HepG2 (cell line): ENCODE results near the gene NTMT1. TPM values are rescaled to one million over a fixed set of nuclear protein-coding genes. Genes with fewer than 3 reads are reported as not detected.
"Not testable (repeated sequence)": the region's sequence is repeated elsewhere in the genome, so short reads cannot be mapped to it uniquely, and the experiment has no call there.

ENCODE experiments used
- ATAC-seq: fragments of 200-7000 bp; cut with Tn5 transposase; 3 replicates; pipeline ENCODE4 v1.9.1; 2020; ENCODE audit warnings: mild to moderate bottlenecking, moderate library complexity
- BruUV-seq: library from RNA; stranded (reverse); fragments of 400-500 nt; replicated peaks from 2 replicates; lab custom pipeline; 2021; lab: Mats Ljungman, UMichigan
- CTCF ChIA-PET: fragments of 300-600 bp; formaldehyde crosslinking; extraction: SDS; loops from one replicate; lab custom pipeline; 2021; ENCODE audit warnings: low total read pairs, inconsistent platforms, low intra/inter-chr PET ratio; lab: Yijun Ruan, JAX
- POLR2A ChIA-PET: fragments of 350-600 bp; sonication (Branson Sonifier 250); formaldehyde crosslinking; loops from one replicate; lab custom pipeline; 2020; ENCODE audit warnings: antibody characterized with exemption, inconsistent platforms; lab: Yijun Ruan, JAX
- DNase-seq: peaks from one replicate; pipeline ENCODE4 v3.0.0-alpha.2; 2015; ENCODE audit warnings: low spot score
- FAIRE-seq: peaks from 3 replicates; lab custom pipeline; 2011; peaks lifted over from hg19 to GRCh38; lab: Jason Lieb, UNC
- H2AFZ ChIP-seq: one replicate; pipeline ENCODE4 v1.6.1; 2011; ENCODE audit warnings: low read length, inconsistent platforms
- H3K27ac ChIP-seq: fragments of 300-600 bp; 3 replicates; pipeline ENCODE4 v1.8.0; 2011; ENCODE audit warnings: mixed run types, mild to moderate bottlenecking, mixed read lengths, low read length, inconsistent platforms; ENCODE audit not compliant: insufficient read depth; ENCODE audit errors: extremely low read length
- H3K27me3 ChIP-seq, 2 experiments: fragments of 200-600 bp in 1 of 2; 2 replicates in 1 of 2; 3 replicates in 1 of 2; pipeline versions ENCODE4 v1.6.0 to v1.8.0; 2011; ENCODE audit warnings: low read length in 2 of 2, mild to moderate bottlenecking in 2 of 2, moderate library complexity in 2 of 2, inconsistent platforms in 1 of 2; ENCODE audit not compliant: insufficient read depth in 2 of 2, control insufficient read depth in 1 of 2
- H3K36me3 ChIP-seq, 2 experiments: fragments of 200-600 bp in 1 of 2; replicated peaks in 1 of 2; 2 replicates in 1 of 2; 3 replicates in 1 of 2; pipeline versions ENCODE4 v1.5.1 to v1.8.0; 2011; ENCODE audit warnings: low read length in 2 of 2, inconsistent platforms in 1 of 2; ENCODE audit not compliant: insufficient read depth in 2 of 2, control insufficient read depth in 1 of 2
- H3K4me1 ChIP-seq: 2 replicates; pipeline ENCODE4 v1.5.1; 2012; ENCODE audit warnings: low read length, inconsistent platforms; ENCODE audit not compliant: insufficient read depth
- H3K4me2 ChIP-seq: 2 replicates; pipeline ENCODE4 v1.6.0; 2011; ENCODE audit warnings: low read depth, low read length, inconsistent platforms
- H3K4me3 ChIP-seq, 3 experiments: fragments of 200-600 bp in 1 of 3; sonication (generic), shearing (Covaris generic) in 1 of 3; replicated peaks in 1 of 3; 2 replicates each; pipeline ENCODE4 v1.5.1; 2011 to 2016; ENCODE audit warnings: low read length in 3 of 3, inconsistent platforms in 2 of 3, low read depth in 2 of 3, mild to moderate bottlenecking in 2 of 3, control low read depth in 1 of 3, mixed read lengths in 1 of 3; ENCODE audit not compliant: insufficient read depth in 1 of 3
- H3K79me2 ChIP-seq: one replicate; pipeline ENCODE4 v1.6.1; 2011; ENCODE audit warnings: low read length, inconsistent platforms; ENCODE audit not compliant: insufficient read depth
- H3K9ac ChIP-seq: 2 replicates; pipeline ENCODE4 v1.6.0; 2011; ENCODE audit warnings: mild to moderate bottlenecking, low read depth, low read length, inconsistent platforms; ENCODE audit not compliant: insufficient read depth
- H3K9me3 ChIP-seq: 2 replicates; pipeline ENCODE4 v1.5.1; 2012; ENCODE audit warnings: mild to moderate bottlenecking, low read length
- H4K20me1 ChIP-seq: 2 replicates; pipeline ENCODE4 v1.6.0; 2011; ENCODE audit warnings: inconsistent platforms, mild to moderate bottlenecking, low read length, moderate library complexity; ENCODE audit not compliant: insufficient read depth
- MLLT10 ChIP-seq: sonication (generic); formaldehyde crosslinking; IDR thresholded peaks from 2 replicates; pipeline ENCODE4 v1.4.0; 2020; ENCODE audit warnings: missing genetic modification reagents
- MTF1 ChIP-seq: sonication (generic); formaldehyde crosslinking; IDR thresholded peaks from 2 replicates; pipeline ENCODE4 v1.5.0; 2020; ENCODE audit warnings: missing genetic modification reagents
- MTF2 ChIP-seq: sonication (generic); formaldehyde crosslinking; IDR thresholded peaks from 2 replicates; pipeline ENCODE4 v1.5.0; 2020; ENCODE audit warnings: missing genetic modification reagents, borderline replicate concordance
- SETDB1 ChIP-seq: sonication (generic); formaldehyde crosslinking; IDR thresholded peaks from 2 replicates; pipeline ENCODE4 v1.5.1; 2020; ENCODE audit warnings: missing genetic modification reagents, mild to moderate bottlenecking, borderline replicate concordance
- TAF15 ChIP-seq: fragments of 200-400 bp; formaldehyde crosslinking; IDR thresholded peaks from one replicate; pipeline ENCODE4 v1.6.1; 2018; ENCODE audit warnings: mild to moderate bottlenecking, low read depth, low read length; ENCODE audit not compliant: poor library complexity, severe bottlenecking
- ZNF136 ChIP-seq: sonication (generic); formaldehyde crosslinking; IDR thresholded peaks from 2 replicates; pipeline ENCODE4 v1.8.1; 2022; ENCODE audit warnings: low read depth, mild to moderate bottlenecking, moderate library complexity, missing genetic modification reagents
- ZNF460 ChIP-seq: sonication (generic); formaldehyde crosslinking; IDR thresholded peaks from 2 replicates; pipeline ENCODE4 v1.5.1; 2020; ENCODE audit warnings: missing genetic modification reagents, mild to moderate bottlenecking, borderline replicate concordance
- ZNF75D ChIP-seq: sonication (generic); formaldehyde crosslinking; IDR thresholded peaks from 2 replicates; pipeline ENCODE4 v1.8.1; 2023; ENCODE audit warnings: missing genetic modification reagents, mild to moderate bottlenecking, borderline replicate concordance
- WGBS: methylation state at CpG from one replicate; pipeline ENCODE4 v1.1.6; 2017; ENCODE audit warnings: low lambda C conversion rate; 5-methylcytosine and 5-hydroxymethylcytosine counted together
- in situ Hi-C: cut with HindIII; loops from 2 replicates; pipeline ENCODE4 v1.10.0; 2017; ENCODE audit warnings: low pct_unique_long_range_greater_than_20kb; ENCODE audit not compliant: extremely low pct_ligation_motif_present
- intact Hi-C: fragments of 100-400 bp; cut with micrococcal nuclease; formaldehyde crosslinking; loops from one replicate; pipeline ENCODE4 v1.10.0; 2022; ENCODE audit not compliant: unreplicated experiment
- polyA plus RNA-seq, 8 experiments: library from polyadenylated mRNA; depleted of rRNA in 3 of 8; stranded (reverse) in 7 of 8; unstranded in 1 of 8; fragments of >200 nt; fragmentation: Illumina TruSeq in 4 of 8; extraction: Trizol in 4 of 8; gene quantifications; 2 replicates each; pipeline versions ENCODE4 v1.2.1 to v1.2.3, GENCODE V29; 2011 to 2016; ENCODE audit warnings: low read depth in 4 of 8, missing spikeins in 1 of 8, mixed read lengths in 1 of 8; ENCODE audit not compliant: insufficient read depth in 1 of 8
- total RNA-seq, 5 experiments: library from RNA; depleted of rRNA; stranded (reverse); fragments of >200 nt; fragmentation: Illumina TruSeq; extraction: Trizol; gene quantifications; 2 replicates each; pipeline ENCODE4 v1.2.3, GENCODE V29; 2016; ENCODE audit warnings: low read depth in 1 of 5
- TF ChIP-seq, protein P1 (sequence below), 2 experiments: fragments of 450-650 bp in 1 of 2; sonication (generic) in 1 of 2; formaldehyde crosslinking in 1 of 2; IDR thresholded peaks; 2 replicates each; pipeline versions ENCODE4 v1.6.1 to v1.8.0; 2016 to 2022; ENCODE audit warnings: antibody characterized with exemption in 1 of 2, mild to moderate bottlenecking in 1 of 2, missing genetic modification reagents in 1 of 2
- TF ChIP-seq, protein P2 (sequence below): sonication (generic); formaldehyde crosslinking; IDR thresholded peaks from 2 replicates; pipeline ENCODE4 v1.4.0; 2020; ENCODE audit warnings: missing genetic modification reagents

The NTMT1 gene
- total and polyA plus RNA-seq, 2 of the 13 experiments (the other 11 are each of a cell fraction or from before 2014, with no cell fraction given): 49.1 to 53.8 TPM

DNA sequence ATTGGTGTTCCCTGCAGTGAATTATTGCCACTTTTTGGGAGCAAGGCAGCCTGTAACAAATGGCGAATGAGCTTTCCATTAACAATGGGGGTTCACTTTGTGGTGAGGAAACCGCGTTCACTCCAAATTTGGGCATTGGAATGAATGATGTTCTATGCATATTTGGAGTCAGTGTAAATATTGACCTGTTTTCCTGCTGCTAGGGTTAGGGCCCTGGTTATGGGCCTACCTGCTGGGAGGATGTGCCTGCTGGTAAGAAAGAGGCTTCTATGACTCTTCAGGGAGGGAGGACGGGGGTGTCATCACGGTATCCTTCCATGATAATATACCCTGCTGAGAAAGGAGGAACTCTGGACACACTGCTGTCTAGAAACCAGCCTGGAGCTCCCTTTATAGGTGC lies 34.0 kb upstream of the NTMT1 start (continued):
- TF ChIP-seq, protein P1, sequence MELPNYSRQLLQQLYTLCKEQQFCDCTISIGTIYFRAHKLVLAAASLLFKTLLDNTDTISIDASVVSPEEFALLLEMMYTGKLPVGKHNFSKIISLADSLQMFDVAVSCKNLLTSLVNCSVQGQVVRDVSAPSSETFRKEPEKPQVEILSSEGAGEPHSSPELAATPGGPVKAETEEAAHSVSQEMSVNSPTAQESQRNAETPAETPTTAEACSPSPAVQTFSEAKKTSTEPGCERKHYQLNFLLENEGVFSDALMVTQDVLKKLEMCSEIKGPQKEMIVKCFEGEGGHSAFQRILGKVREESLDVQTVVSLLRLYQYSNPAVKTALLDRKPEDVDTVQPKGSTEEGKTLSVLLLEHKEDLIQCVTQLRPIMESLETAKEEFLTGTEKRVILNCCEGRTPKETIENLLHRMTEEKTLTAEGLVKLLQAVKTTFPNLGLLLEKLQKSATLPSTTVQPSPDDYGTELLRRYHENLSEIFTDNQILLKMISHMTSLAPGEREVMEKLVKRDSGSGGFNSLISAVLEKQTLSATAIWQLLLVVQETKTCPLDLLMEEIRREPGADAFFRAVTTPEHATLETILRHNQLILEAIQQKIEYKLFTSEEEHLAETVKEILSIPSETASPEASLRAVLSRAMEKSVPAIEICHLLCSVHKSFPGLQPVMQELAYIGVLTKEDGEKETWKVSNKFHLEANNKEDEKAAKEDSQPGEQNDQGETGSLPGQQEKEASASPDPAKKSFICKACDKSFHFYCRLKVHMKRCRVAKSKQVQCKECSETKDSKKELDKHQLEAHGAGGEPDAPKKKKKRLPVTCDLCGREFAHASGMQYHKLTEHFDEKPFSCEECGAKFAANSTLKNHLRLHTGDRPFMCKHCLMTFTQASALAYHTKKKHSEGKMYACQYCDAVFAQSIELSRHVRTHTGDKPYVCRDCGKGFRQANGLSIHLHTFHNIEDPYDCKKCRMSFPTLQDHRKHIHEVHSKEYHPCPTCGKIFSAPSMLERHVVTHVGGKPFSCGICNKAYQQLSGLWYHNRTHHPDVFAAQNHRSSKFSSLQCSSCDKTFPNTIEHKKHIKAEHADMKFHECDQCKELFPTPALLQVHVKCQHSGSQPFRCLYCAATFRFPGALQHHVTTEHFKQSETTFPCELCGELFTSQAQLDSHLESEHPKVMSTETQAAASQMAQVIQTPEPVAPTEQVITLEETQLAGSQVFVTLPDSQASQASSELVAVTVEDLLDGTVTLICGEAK (IDR thresholded peaks at IDR 0.05): no peak
- TF ChIP-seq, protein P1 (CRISPR knock-in tag; IDR thresholded peaks at IDR 0.05): no peak
- TF ChIP-seq MTF1 (no peak), MTF2 (CRISPR knock-in tag) (no peak), SETDB1 (CRISPR knock-in tag) (no peak), TAF15 (no peak), ZNF460 (CRISPR knock-in tag) (no peak), ZNF75D (CRISPR knock-in tag) (no peak), ZNF136 (CRISPR knock-in tag) (no peak), MLLT10 (CRISPR knock-in tag) (no peak)
- TF ChIP-seq, protein P2, sequence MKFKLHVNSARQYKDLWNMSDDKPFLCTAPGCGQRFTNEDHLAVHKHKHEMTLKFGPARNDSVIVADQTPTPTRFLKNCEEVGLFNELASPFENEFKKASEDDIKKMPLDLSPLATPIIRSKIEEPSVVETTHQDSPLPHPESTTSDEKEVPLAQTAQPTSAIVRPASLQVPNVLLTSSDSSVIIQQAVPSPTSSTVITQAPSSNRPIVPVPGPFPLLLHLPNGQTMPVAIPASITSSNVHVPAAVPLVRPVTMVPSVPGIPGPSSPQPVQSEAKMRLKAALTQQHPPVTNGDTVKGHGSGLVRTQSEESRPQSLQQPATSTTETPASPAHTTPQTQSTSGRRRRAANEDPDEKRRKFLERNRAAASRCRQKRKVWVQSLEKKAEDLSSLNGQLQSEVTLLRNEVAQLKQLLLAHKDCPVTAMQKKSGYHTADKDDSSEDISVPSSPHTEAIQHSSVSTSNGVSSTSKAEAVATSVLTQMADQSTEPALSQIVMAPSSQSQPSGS (CRISPR knock-in tag): 0 out of 2 replicates have a peak, but pooled peaks have one; percentile 17

DNA sequence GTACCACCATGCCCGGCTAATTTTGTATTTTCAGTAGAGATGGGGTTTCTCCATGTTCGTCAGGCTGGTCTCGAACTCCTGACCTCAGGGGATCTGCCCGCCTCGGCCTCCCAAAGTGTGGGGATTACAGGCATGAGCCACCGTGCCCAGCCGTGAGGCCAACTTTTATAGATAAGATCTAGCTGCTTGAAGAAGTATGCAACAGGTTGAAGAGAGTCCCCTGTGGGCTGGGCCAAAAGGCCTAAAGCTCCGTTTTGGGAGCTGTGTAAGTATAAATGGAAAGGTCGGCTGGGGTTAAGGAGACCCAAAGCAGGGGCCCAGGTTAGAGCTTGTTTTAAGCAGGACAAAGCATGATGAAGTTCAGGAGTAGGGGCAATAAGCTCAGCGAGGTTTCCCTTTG lies 33.2 kb upstream of the NTMT1 start:
- POLR2A ChIA-PET: interaction anchor here (1.1 to 2.7 kb wide), 6 partner anchors 9 to 96 kb away, joined by 4 to 8 read pairs (median 6); no protein-coding TSS in a partner anchor
- H3K4me3 ChIP-seq, DNase-seq, H3K9me3 ChIP-seq, H4K20me1 ChIP-seq, intact Hi-C loops, in situ Hi-C loops, BruUV-seq, H3K79me2 ChIP-seq, ATAC-seq, H3K4me2 ChIP-seq, H2AFZ ChIP-seq, H3K36me3 ChIP-seq, CTCF ChIA-PET, H3K27me3 ChIP-seq, FAIRE-seq, H3K9ac ChIP-seq, H3K27ac ChIP-seq: not testable (repeated sequence)
- peaks cover 63% of the 10 kb centered on the region for H3K4me1 ChIP-seq
- WGBS: 92% methylated on average over 10 of the region's 10 CpGs
